Osteoblast (primary cell): Measurements from ENCODE around the gene PIAS1. TPM values are rescaled to one million over a fixed set of nuclear protein-coding genes. Genes with fewer than 3 reads are reported as not detected.

Source experiments
- DNase-seq: peaks from one replicate; pipeline ENCODE4 v3.0.0; 2011; ENCODE audit warnings: low spot score, mixed read lengths; ENCODE audit not compliant: insufficient read length; ENCODE audit errors: missing footprints
- H2AFZ ChIP-seq: 2 replicates; pipeline ENCODE4 v1.6.0; 2011; ENCODE audit warnings: mild to moderate bottlenecking, low read length
- H3K27ac ChIP-seq: 2 replicates; pipeline ENCODE4 v1.5.1; 2011; ENCODE audit warnings: mild to moderate bottlenecking, low read depth, low read length, moderate library complexity
- H3K27me3 ChIP-seq: 2 replicates; pipeline ENCODE4 v1.6.0; 2012; ENCODE audit warnings: mild to moderate bottlenecking, control low read depth, inconsistent platforms, low read length, moderate library complexity; ENCODE audit not compliant: insufficient read depth
- H3K36me3 ChIP-seq: 2 replicates; pipeline ENCODE4 v1.5.1; 2011; ENCODE audit warnings: mild to moderate bottlenecking, low read length, control low read depth, moderate library complexity; ENCODE audit not compliant: insufficient read depth
- H3K4me1 ChIP-seq: 2 replicates; pipeline ENCODE4 v1.5.1; 2011; ENCODE audit warnings: mild to moderate bottlenecking, low read length, control low read depth, moderate library complexity; ENCODE audit not compliant: insufficient read depth
- H3K4me2 ChIP-seq: 2 replicates; pipeline ENCODE4 v1.6.0; 2011; ENCODE audit warnings: mild to moderate bottlenecking, low read length; ENCODE audit not compliant: insufficient read depth
- H3K4me3 ChIP-seq: fragments of 200-600 bp; sonication (generic); 3 replicates; pipeline ENCODE4 v1.5.1; 2012; ENCODE audit warnings: mild to moderate bottlenecking, low read length, inconsistent platforms; ENCODE audit not compliant: insufficient read depth
- H3K79me2 ChIP-seq: 2 replicates; pipeline ENCODE4 v1.6.0; 2012; ENCODE audit warnings: mild to moderate bottlenecking, low read length, control low read depth, inconsistent platforms; ENCODE audit not compliant: insufficient read depth
- H3K9me3 ChIP-seq: 2 replicates; pipeline ENCODE4 v1.5.1; 2011; ENCODE audit warnings: low read depth, low read length, control low read depth
- H4K20me1 ChIP-seq: 2 replicates; pipeline ENCODE4 v1.6.0; 2012; ENCODE audit warnings: mild to moderate bottlenecking, low read length, control low read depth; ENCODE audit not compliant: insufficient read depth
- CTCF ChIP-seq: IDR thresholded peaks from 2 replicates; pipeline ENCODE4 v1.5.1; 2011; ENCODE audit warnings: mild to moderate bottlenecking, low read depth, low read length, moderate library complexity; ENCODE audit errors: extremely low read depth
- total RNA-seq: library from RNA; depleted of rRNA; stranded (reverse); fragments of >200 nt; gene quantifications from 2 replicates; pipeline ENCODE4 v1.2.3, GENCODE V29; 2012

PIAS1 gene
- total RNA-seq, 1 donor: 29.0 TPM

DNA sequence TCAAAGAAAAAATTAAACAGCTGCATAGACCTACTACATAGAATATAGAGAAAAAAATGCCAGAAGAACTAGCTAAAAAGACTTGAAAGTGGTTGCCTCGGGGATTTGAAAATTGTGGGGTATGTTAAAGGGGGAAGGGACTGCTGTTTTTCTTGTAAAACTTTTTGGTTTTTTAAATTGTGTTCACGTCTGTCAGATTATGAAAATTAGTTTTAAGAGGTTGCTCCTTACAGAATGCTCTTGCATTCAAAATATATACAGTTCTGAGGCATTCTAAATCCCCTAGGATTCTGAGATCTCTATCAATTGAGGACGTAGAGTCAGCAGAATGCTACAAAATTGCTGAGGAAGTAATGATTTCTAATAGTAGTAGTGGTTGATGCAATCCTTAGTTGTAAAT is 28.6 kb downstream of the PIAS1 start:
- H3K27ac ChIP-seq: no peak overlapping the region
- peaks cover 95% of the 10 kb centered on the region for H3K79me2 ChIP-seq
- H3K4me3 ChIP-seq: no peak overlapping the region
- H3K4me2 ChIP-seq: no peak overlapping the region
- no peaks in the 10 kb centered on the region for H3K9me3 ChIP-seq
- DNase-seq: no peak
- peaks cover 61% of the 10 kb centered on the region for H4K20me1 ChIP-seq
- H3K27me3 ChIP-seq: no peaks in the 10 kb centered on the region
- TF ChIP-seq CTCF: no peak
- H2AFZ ChIP-seq: no peak overlapping the region
- peaks cover 4% of the 10 kb centered on the region for H3K36me3 ChIP-seq
- no peaks in the 10 kb centered on the region for H3K4me1 ChIP-seq

GRCh38 chr15:68083463-68083862 is 29.3 kb downstream of the PIAS1 start:
- Histone ChIP-seq H3K27ac (no peak overlapping the region), H4K20me1 (peaks cover 58% of the 10 kb centered on the region), H3K36me3 (peaks cover 4% of the 10 kb centered on the region), H3K79me2 (peaks cover 91% of the 10 kb centered on the region), H2AFZ (no peak overlapping the region), H3K4me1 (no peaks in the 10 kb centered on the region), H3K9me3 (no peaks in the 10 kb centered on the region), H3K4me2 (no peak overlapping the region), H3K27me3 (no peaks in the 10 kb centered on the region), H3K4me3 (no peak overlapping the region)
- TF ChIP-seq CTCF: no peak
- DNase-seq: no peak

DNA sequence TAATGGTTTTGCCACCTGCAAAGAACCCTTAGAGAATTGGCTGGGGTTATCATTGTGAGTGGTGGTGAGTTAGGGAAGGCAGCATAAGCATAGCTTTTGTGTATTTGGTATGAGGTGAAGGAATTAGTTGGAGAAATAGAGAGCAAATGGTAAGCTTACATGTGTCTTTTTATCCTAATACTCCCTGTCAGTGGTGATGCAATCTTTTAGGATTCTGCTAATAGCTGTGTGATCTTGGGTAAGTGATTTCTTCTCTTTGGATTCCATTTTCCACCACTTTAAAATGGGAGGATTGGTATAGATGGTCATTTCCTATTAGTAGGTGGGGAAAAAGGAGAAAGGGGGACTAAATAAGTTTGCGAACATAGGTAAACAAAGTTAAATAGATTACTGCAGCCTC is 30.9 kb downstream of the PIAS1 start:
- H3K4me2 ChIP-seq: no peak overlapping the region
- DNase-seq: no peak
- H3K9me3 ChIP-seq: no peaks in the 10 kb centered on the region
- peaks cover 4% of the 10 kb centered on the region for H3K36me3 ChIP-seq
- H3K4me1 ChIP-seq: no peaks in the 10 kb centered on the region
- H3K27ac ChIP-seq: no peak overlapping the region
- H2AFZ ChIP-seq: no peak overlapping the region
- TF ChIP-seq CTCF: no peak
- peaks cover 84% of the 10 kb centered on the region for H3K79me2 ChIP-seq
- peaks cover 49% of the 10 kb centered on the region for H4K20me1 ChIP-seq
- H3K27me3 ChIP-seq: no peaks in the 10 kb centered on the region
- no peak overlapping the region for H3K4me3 ChIP-seq

DNA sequence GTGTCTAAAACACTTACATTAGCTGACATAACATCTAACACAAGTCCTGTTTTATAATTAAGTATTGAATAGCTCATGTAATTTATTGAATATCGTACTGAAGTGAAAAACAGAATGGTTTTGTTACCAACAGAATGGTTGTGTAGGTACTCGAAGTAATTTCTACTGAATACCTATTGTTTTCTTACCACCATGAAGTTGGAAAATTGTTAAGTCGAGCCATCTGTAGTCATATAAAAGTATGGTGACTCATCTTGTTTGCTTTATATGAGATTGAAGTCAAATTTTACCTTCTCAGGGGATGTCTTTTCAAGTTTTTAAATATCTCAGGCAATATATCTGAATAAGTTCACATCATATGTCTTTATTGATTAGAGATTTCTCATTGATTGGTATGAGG is 37.6 kb downstream of the PIAS1 start:
- no peak overlapping the region for H3K4me2 ChIP-seq
- no peak for TF ChIP-seq CTCF
- H3K4me1 ChIP-seq: no peaks in the 10 kb centered on the region
- no peak overlapping the region for H2AFZ ChIP-seq
- H3K36me3 ChIP-seq: peaks cover 2% of the 10 kb centered on the region
- H3K4me3 ChIP-seq: no peak overlapping the region
- H3K27ac ChIP-seq: no peak overlapping the region
- H3K9me3 ChIP-seq: no peaks in the 10 kb centered on the region
- no peaks in the 10 kb centered on the region for H3K27me3 ChIP-seq
- H4K20me1 ChIP-seq: peaks cover 3% of the 10 kb centered on the region
- peaks cover 69% of the 10 kb centered on the region for H3K79me2 ChIP-seq
- no peak for DNase-seq
